Measurements from ENCODE around the gene PRSS36. TPM values are rescaled to one million over a fixed set of nuclear protein-coding genes. Genes with fewer than 3 reads are reported as not detected.
"Not testable (repeated sequence)": the region's sequence is repeated elsewhere in the genome, so short reads cannot be mapped to it uniquely, and the experiment has no call there.

PRSS36 gene
- total and polyA plus RNA-seq, 4 donors, result 0.09 to 2.1 (median 0.62) TPM

DNA sequence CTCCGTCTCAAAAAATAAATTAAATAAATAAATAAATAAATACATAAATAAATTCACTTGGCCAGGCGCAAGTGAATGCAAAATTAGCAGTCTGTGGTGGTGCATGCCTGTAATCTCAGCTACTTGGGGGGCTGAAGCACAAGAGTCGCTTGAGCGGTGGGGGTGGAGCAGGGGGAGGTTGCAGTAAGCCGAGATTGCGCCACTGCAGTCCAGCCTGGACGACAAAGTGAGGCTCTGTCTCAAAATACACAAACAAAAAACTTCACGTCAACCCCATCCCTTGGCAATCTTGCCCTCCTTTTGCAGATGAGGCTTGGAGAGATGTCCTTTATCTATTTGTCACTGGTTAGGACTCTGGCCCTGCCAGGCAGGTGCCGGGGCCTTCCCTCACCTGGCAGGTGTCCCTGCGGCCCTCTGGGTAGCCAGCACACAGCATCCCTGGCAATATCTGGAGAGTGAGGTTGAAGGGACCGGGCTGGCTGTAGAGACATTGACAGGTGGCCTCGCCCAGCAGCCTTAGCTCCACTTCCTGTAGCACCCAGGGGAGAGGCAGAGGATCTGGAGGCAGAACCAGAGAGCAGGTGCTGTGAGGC lies 4.4 kb downstream of the PRSS36 start:
- Histone ChIP-seq H3K9me3 (ENCODE audit: control insufficient read depth in 4 of 4, low read length in 3 of 4) (no peaks in the 10 kb centered on the region), H3K4me3 (ENCODE audit: low read depth in 1 of 3, low read length in 3 of 3) (no peak overlapping the region), H3K9ac (ENCODE audit: low read depth in 1 of 2, low read length in 2 of 2) (no peak overlapping the region), H3K36me3 (ENCODE audit: control insufficient read depth in 4 of 4, insufficient read depth in 3 of 4, low read depth in 1 of 4, low read length in 3 of 4) (no peaks in the 10 kb centered on the region), H3K27ac (ENCODE audit: low read depth in 1 of 2, low read length in 2 of 2) (no peak overlapping the region), H3K4me1 (ENCODE audit: control insufficient read depth in 4 of 4, insufficient read depth in 4 of 4, low read length in 3 of 4) (peaks cover 13 to 23% (median 19%) of the 10 kb centered on the region in 4 donors), H3K27me3 (ENCODE audit: control insufficient read depth in 4 of 4, insufficient read depth in 4 of 4, low read length in 3 of 4) (no peaks in the 10 kb centered on the region)
- WGBS, result 63% methylated on average over 12 of the region's 12 CpGs
- TF ChIP-seq NR2F2 (IDR thresholded peaks at IDR 0.05) (no peak), REST (IDR thresholded peaks at IDR 0.05) (no peak), FOXA2 (IDR thresholded peaks at IDR 0.05) (no peak), HNF4A (conservative IDR thresholded peaks at IDR 0.05) (no peak), HNF4G (IDR thresholded peaks at IDR 0.05) (no peak)
- DNase-seq (ENCODE audit: low spot score), result no peak

GRCh38 chr16:31144418-31144817 lies 5.4 kb downstream of the PRSS36 start:
- 92% methylated on average over 7 of the region's 7 CpGs for WGBS
- H3K9ac ChIP-seq (ENCODE audit: low read depth in 1 of 2, low read length in 2 of 2), result not testable (repeated sequence)

GRCh38 chr16:31143694-31144148 lies 6.1 kb downstream of the PRSS36 start:
- peaks cover 14 to 28% (median 22%) of the 10 kb centered on the region in 4 donors for H3K4me1 ChIP-seq (ENCODE audit: control insufficient read depth in 4 of 4, insufficient read depth in 4 of 4, low read length in 3 of 4)
- WGBS, result 96% methylated on average over 8 of the region's 8 CpGs
- no peak overlapping the region for H3K4me3 ChIP-seq (ENCODE audit: low read depth in 1 of 3, low read length in 3 of 3)
- H3K9me3 ChIP-seq (ENCODE audit: control insufficient read depth in 4 of 4, low read length in 3 of 4), result no peaks in the 10 kb centered on the region
- no peak for DNase-seq (ENCODE audit: low spot score)
- H3K27me3 ChIP-seq (ENCODE audit: control insufficient read depth in 4 of 4, insufficient read depth in 4 of 4, low read length in 3 of 4), result no peaks in the 10 kb centered on the region
- no peak overlapping the region for H3K9ac ChIP-seq (ENCODE audit: low read depth in 1 of 2, low read length in 2 of 2)
- no peak overlapping the region for H3K27ac ChIP-seq (ENCODE audit: low read depth in 1 of 2, low read length in 2 of 2)
- H3K36me3 ChIP-seq (ENCODE audit: control insufficient read depth in 4 of 4, insufficient read depth in 3 of 4, low read depth in 1 of 4, low read length in 3 of 4), result no peaks in the 10 kb centered on the region
- TF ChIP-seq GABPA (IDR thresholded peaks at IDR 0.05 in 1 of 2, conservative IDR thresholded peaks at IDR 0.05 in 1 of 2), result no peak
- no peak for TF ChIP-seq EGR1 (IDR thresholded peaks at IDR 0.05; ENCODE audit: low read depth in 2 of 2)
- no peak for TF ChIP-seq FOXA1 (IDR thresholded peaks at IDR 0.05)
- TF ChIP-seq, protein P1, sequence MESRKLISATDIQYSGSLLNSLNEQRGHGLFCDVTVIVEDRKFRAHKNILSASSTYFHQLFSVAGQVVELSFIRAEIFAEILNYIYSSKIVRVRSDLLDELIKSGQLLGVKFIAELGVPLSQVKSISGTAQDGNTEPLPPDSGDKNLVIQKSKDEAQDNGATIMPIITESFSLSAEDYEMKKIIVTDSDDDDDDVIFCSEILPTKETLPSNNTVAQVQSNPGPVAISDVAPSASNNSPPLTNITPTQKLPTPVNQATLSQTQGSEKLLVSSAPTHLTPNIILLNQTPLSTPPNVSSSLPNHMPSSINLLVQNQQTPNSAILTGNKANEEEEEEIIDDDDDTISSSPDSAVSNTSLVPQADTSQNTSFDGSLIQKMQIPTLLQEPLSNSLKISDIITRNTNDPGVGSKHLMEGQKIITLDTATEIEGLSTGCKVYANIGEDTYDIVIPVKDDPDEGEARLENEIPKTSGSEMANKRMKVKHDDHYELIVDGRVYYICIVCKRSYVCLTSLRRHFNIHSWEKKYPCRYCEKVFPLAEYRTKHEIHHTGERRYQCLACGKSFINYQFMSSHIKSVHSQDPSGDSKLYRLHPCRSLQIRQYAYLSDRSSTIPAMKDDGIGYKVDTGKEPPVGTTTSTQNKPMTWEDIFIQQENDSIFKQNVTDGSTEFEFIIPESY (IDR thresholded peaks at IDR 0.05), result no peak
- no peak for TF ChIP-seq RXRA (IDR thresholded peaks at IDR 0.05)
- TF ChIP-seq ATF3 (IDR thresholded peaks at IDR 0.05), result no peak
- TF ChIP-seq, protein P2, sequence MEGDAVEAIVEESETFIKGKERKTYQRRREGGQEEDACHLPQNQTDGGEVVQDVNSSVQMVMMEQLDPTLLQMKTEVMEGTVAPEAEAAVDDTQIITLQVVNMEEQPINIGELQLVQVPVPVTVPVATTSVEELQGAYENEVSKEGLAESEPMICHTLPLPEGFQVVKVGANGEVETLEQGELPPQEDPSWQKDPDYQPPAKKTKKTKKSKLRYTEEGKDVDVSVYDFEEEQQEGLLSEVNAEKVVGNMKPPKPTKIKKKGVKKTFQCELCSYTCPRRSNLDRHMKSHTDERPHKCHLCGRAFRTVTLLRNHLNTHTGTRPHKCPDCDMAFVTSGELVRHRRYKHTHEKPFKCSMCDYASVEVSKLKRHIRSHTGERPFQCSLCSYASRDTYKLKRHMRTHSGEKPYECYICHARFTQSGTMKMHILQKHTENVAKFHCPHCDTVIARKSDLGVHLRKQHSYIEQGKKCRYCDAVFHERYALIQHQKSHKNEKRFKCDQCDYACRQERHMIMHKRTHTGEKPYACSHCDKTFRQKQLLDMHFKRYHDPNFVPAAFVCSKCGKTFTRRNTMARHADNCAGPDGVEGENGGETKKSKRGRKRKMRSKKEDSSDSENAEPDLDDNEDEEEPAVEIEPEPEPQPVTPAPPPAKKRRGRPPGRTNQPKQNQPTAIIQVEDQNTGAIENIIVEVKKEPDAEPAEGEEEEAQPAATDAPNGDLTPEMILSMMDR (IDR thresholded peaks at IDR 0.05; ENCODE audit: low read depth, low read length, missing input control), result no peak
- no peak for TF ChIP-seq JUND (IDR thresholded peaks at IDR 0.05)
- no peak for TF ChIP-seq REST (IDR thresholded peaks at IDR 0.05)
- TF ChIP-seq YY1 (IDR thresholded peaks at IDR 0.05), result no peak
- TF ChIP-seq MAX (IDR thresholded peaks at IDR 0.05), result no peak
- no peak for TF ChIP-seq HNF4G (IDR thresholded peaks at IDR 0.05)
- TF ChIP-seq NR2F2 (IDR thresholded peaks at IDR 0.05), result no peak
- TF ChIP-seq RAD21 (IDR thresholded peaks at IDR 0.05), result no peak

More at GRCh38 chr16:31144418-31144817, 5.4 kb downstream of the PRSS36 start:
- not testable (repeated sequence) for H3K36me3 ChIP-seq (ENCODE audit: control insufficient read depth in 4 of 4, insufficient read depth in 3 of 4, low read depth in 1 of 4, low read length in 3 of 4); DNase-seq (ENCODE audit: low spot score); H3K4me3 ChIP-seq (ENCODE audit: low read depth in 1 of 3, low read length in 3 of 3); H3K9me3 ChIP-seq (ENCODE audit: control insufficient read depth in 4 of 4, low read length in 3 of 4); H3K27me3 ChIP-seq (ENCODE audit: control insufficient read depth in 4 of 4, insufficient read depth in 4 of 4, low read length in 3 of 4); H3K27ac ChIP-seq (ENCODE audit: low read depth in 1 of 2, low read length in 2 of 2)
- H3K4me1 ChIP-seq (ENCODE audit: control insufficient read depth in 4 of 4, insufficient read depth in 4 of 4, low read length in 3 of 4), result peaks cover 14 to 28% (median 22%) of the 10 kb centered on the region in 4 donors

Data from liver (tissue), 9 donors.